BJ (cell line): Measurements from ENCODE around the gene CHRNB4. TPM values are rescaled to one million over a fixed set of nuclear protein-coding genes. Genes with fewer than 3 reads are reported as not detected.

Source experiments
- CTCF ChIA-PET: fragments of 350-600 bp; formaldehyde crosslinking; extraction: SDS; loops from one replicate; lab custom pipeline; 2021; ENCODE audit warnings: antibody characterized with exemption, inconsistent platforms; lab: Yijun Ruan, JAX
- POLR2A ChIA-PET: fragments of 300-600 bp; sonication (Branson Sonifier 250); formaldehyde crosslinking; extraction: SDS; loops from one replicate; lab custom pipeline; 2021; ENCODE audit warnings: antibody characterized with exemption; lab: Charles Lee
- DNase-seq: peaks from one replicate; pipeline ENCODE4 v3.0.0-alpha.2; 2011; ENCODE audit warnings: low read depth
- H3K27me3 ChIP-seq: 2 replicates; pipeline ENCODE4 v1.6.0; 2011; ENCODE audit warnings: low read length; ENCODE audit not compliant: control insufficient read depth, insufficient read depth
- H3K36me3 ChIP-seq: 2 replicates; pipeline ENCODE4 v1.5.1; 2011; ENCODE audit warnings: low read length; ENCODE audit not compliant: control insufficient read depth, insufficient read depth
- H3K4me3 ChIP-seq: 2 replicates; pipeline ENCODE4 v1.5.1; 2011; ENCODE audit warnings: low read depth, mild to moderate bottlenecking, control low read depth, low read length
- CTCF ChIP-seq: IDR thresholded peaks from 2 replicates; pipeline ENCODE4 v1.5.1; 2011; ENCODE audit warnings: low read depth, mild to moderate bottlenecking, control low read depth, inconsistent platforms, low read length, moderate library complexity; ENCODE audit not compliant: insufficient read depth
- polyA plus RNA-seq: library from polyadenylated mRNA; depleted of rRNA; stranded (reverse); fragments of >200 nt; gene quantifications from 2 replicates; pipeline ENCODE4 v1.2.3, GENCODE V29; 2011

CHRNB4 gene
- polyA plus RNA-seq, 1 experiment = not detected

- Histone ChIP-seq H3K36me3 (no peaks in the 10 kb centered on the region), H3K4me3 (no peak overlapping the region), H3K27me3 (peaks cover 5% of the 10 kb centered on the region)
- ChIA-PET CTCF (no interaction called here), POLR2A (no interaction called here)
- TF ChIP-seq CTCF = no peak
- DNase-seq = no peak
Measured at GRCh38 chr15:78666010-78666409, 25.0 kb upstream of the CHRNB4 start.

GRCh38 chr15:78663703-78664102 is 22.7 kb upstream of the CHRNB4 start:
- ChIA-PET CTCF (interaction anchor here (0.8 to 1.5 kb wide), 3 partner anchors 9 to 46 kb away, joined by 3 to 4 read pairs (median 3); no protein-coding TSS in a partner anchor), POLR2A (no interaction called here)
- no peak for TF ChIP-seq CTCF
- Histone ChIP-seq H3K27me3 (peaks cover 5% of the 10 kb centered on the region), H3K36me3 (no peaks in the 10 kb centered on the region), H3K4me3 (no peak overlapping the region)
- no peak for DNase-seq

- H3K36me3 ChIP-seq = no peaks in the 10 kb centered on the region
- no peak for DNase-seq
- H3K27me3 ChIP-seq = peaks cover 5% of the 10 kb centered on the region; the same call in 1 of the 2 replicates
- H3K4me3 ChIP-seq = no peak overlapping the region
- POLR2A ChIA-PET = no interaction called here
- no peak for TF ChIP-seq CTCF
- CTCF ChIA-PET = interaction anchor here (1.1 kb wide), 1 partner anchor 48 kb away, joined by 4 read pairs; no protein-coding TSS in a partner anchor
Measured at GRCh38 chr15:78662028-78662427, 21.0 kb upstream of the CHRNB4 start.

- Histone ChIP-seq H3K27me3 (peaks cover 4% of the 10 kb centered on the region), H3K4me3 (no peak overlapping the region), H3K36me3 (no peaks in the 10 kb centered on the region)
- no peak for TF ChIP-seq CTCF
- ChIA-PET CTCF (interaction anchor here (1.1 kb wide), 2 partner anchors 48 to 49 kb away, joined by 3 to 4 read pairs; no protein-coding TSS in a partner anchor), POLR2A (no interaction called here)
- DNase-seq = no peak
Measured at GRCh38 chr15:78661001-78661400, 20.0 kb upstream of the CHRNB4 start.

GRCh38 chr15:78660584-78660983 is 19.6 kb upstream of the CHRNB4 start:
- ChIA-PET POLR2A (no interaction called here), CTCF (interaction anchor here (1.1 kb wide), 1 partner anchor 48 kb away, joined by 3 read pairs; no protein-coding TSS in a partner anchor)
- Histone ChIP-seq H3K4me3 (no peak overlapping the region), H3K36me3 (no peaks in the 10 kb centered on the region), H3K27me3 (peaks cover 4% of the 10 kb centered on the region)
- DNase-seq = no peak
- TF ChIP-seq CTCF = no peak
